Liver (tissue), 9 donors: ENCODE results near the gene HAGH. TPM values are rescaled to one million over a fixed set of nuclear protein-coding genes. Genes with fewer than 3 reads are reported as not detected.

Experiments
- DNase-seq: peaks from one replicate; pipeline ENCODE4 v3.0.0-alpha.2; 2017; ENCODE audit warnings: low spot score
- H3K27ac ChIP-seq, 2 donors: one replicate each; pipeline ENCODE4 v1.7.0; 2013; ENCODE audit warnings: inconsistent platforms in 2 of 2, low read length in 2 of 2, control low read depth in 1 of 2, low read depth in 1 of 2, mild to moderate bottlenecking in 1 of 2
- H3K27me3 ChIP-seq, 4 donors: one replicate each; pipeline versions ENCODE4 v1.6.1 to v1.7.0; 2013; ENCODE audit warnings: low read length in 3 of 4, inconsistent platforms in 1 of 4, mild to moderate bottlenecking in 1 of 4, moderate library complexity in 1 of 4; ENCODE audit not compliant: control insufficient read depth in 4 of 4, insufficient read depth in 4 of 4
- H3K36me3 ChIP-seq, 4 donors: one replicate each; pipeline versions ENCODE4 v1.6.1 to v1.7.0; 2013; ENCODE audit warnings: low read length in 3 of 4, mild to moderate bottlenecking in 3 of 4, low read depth in 1 of 4, moderate library complexity in 1 of 4; ENCODE audit not compliant: control insufficient read depth in 4 of 4, insufficient read depth in 3 of 4
- H3K4me1 ChIP-seq, 4 donors: one replicate each; pipeline versions ENCODE4 v1.6.1 to v1.7.0; 2013; ENCODE audit warnings: low read length in 3 of 4, mild to moderate bottlenecking in 3 of 4, moderate library complexity in 1 of 4; ENCODE audit not compliant: control insufficient read depth in 4 of 4, insufficient read depth in 4 of 4
- H3K4me3 ChIP-seq, 3 donors: one replicate each; pipeline versions ENCODE4 v1.6.1 to v1.7.0; 2013; ENCODE audit warnings: low read length in 3 of 3, control low read depth in 1 of 3, low read depth in 1 of 3, mild to moderate bottlenecking in 1 of 3
- H3K9ac ChIP-seq, 2 donors: one replicate each; pipeline ENCODE4 v1.7.0; 2013; ENCODE audit warnings: low read length in 2 of 2, mild to moderate bottlenecking in 2 of 2, moderate library complexity in 2 of 2, control low read depth in 1 of 2, low read depth in 1 of 2
- H3K9me3 ChIP-seq, 4 donors: one replicate each; pipeline versions ENCODE4 v1.6.1 to v1.7.0; 2013; ENCODE audit warnings: low read length in 3 of 4; ENCODE audit not compliant: control insufficient read depth in 4 of 4
- EGR1 ChIP-seq, 2 donors: IDR thresholded peaks; 2 replicates each; pipeline ENCODE4 v1.6.1; 2016 to 2018; ENCODE audit warnings: antibody characterized with exemption in 2 of 2, low read depth in 2 of 2
- FOXA1 ChIP-seq: IDR thresholded peaks from 2 replicates; pipeline ENCODE4 v1.6.1; 2016; ENCODE audit warnings: antibody characterized with exemption
- FOXA2 ChIP-seq: IDR thresholded peaks from 2 replicates; pipeline ENCODE4 v1.6.1; 2016; ENCODE audit warnings: antibody characterized with exemption
- GABPA ChIP-seq, 2 donors: IDR thresholded peaks in 1 of 2; conservative IDR thresholded peaks in 1 of 2; 2 replicates each; pipeline ENCODE4 v1.6.1; 2016; ENCODE audit warnings: antibody characterized with exemption in 2 of 2, mild to moderate bottlenecking in 1 of 2, moderate library complexity in 1 of 2
- HNF4A ChIP-seq, 2 donors: conservative IDR thresholded peaks; 2 replicates each; pipeline ENCODE4 v1.6.1; 2016; ENCODE audit warnings: antibody characterized with exemption in 2 of 2, mild to moderate bottlenecking in 2 of 2
- HNF4G ChIP-seq: IDR thresholded peaks from 2 replicates; pipeline ENCODE4 v1.6.1; 2016; ENCODE audit warnings: antibody characterized with exemption
- JUND ChIP-seq, 2 donors: IDR thresholded peaks; 2 replicates each; pipeline ENCODE4 v1.6.1; 2016; ENCODE audit warnings: antibody characterized with exemption in 2 of 2
- NR2F2 ChIP-seq: IDR thresholded peaks from 2 replicates; pipeline ENCODE4 v1.6.1; 2016; ENCODE audit warnings: antibody characterized with exemption
- RAD21 ChIP-seq, 2 donors: IDR thresholded peaks; 2 replicates each; pipeline ENCODE4 v1.6.1; 2016; ENCODE audit warnings: antibody characterized with exemption in 2 of 2, mild to moderate bottlenecking in 2 of 2
- RXRA ChIP-seq, 2 donors: IDR thresholded peaks; 2 replicates each; pipeline ENCODE4 v1.6.1; 2017 to 2018; ENCODE audit warnings: antibody characterized with exemption in 2 of 2, mild to moderate bottlenecking in 1 of 2
- SP1 ChIP-seq: IDR thresholded peaks from 2 replicates; pipeline ENCODE4 v1.6.1; 2018; ENCODE audit warnings: antibody characterized with exemption, mild to moderate bottlenecking
- TAF1 ChIP-seq: conservative IDR thresholded peaks from 2 replicates; pipeline ENCODE4 v1.6.1; 2016; ENCODE audit warnings: antibody characterized with exemption, mild to moderate bottlenecking
- YY1 ChIP-seq: IDR thresholded peaks from 2 replicates; pipeline ENCODE4 v1.6.1; 2016; ENCODE audit warnings: antibody characterized with exemption, mild to moderate bottlenecking
- WGBS: extraction: QIAGEN DNeasy Blood & Tissue Kit; methylation state at CpG from one replicate; pipeline ENCODE4 v1.1.7; 2013; 5-methylcytosine and 5-hydroxymethylcytosine counted together
- polyA plus RNA-seq, 2 donors: library from polyadenylated mRNA; stranded (reverse) in 1 of 2; unstranded in 1 of 2; fragments of 200-250 nt in 1 of 2; fragments of >200 nt in 1 of 2; fragmentation: Nextera tagmentation in 1 of 2; extraction: Ambion mirVana in 1 of 2; gene quantifications; one replicate each; pipeline versions ENCODE4 v1.2.1 to v1.2.3, GENCODE V29; 2013 to 2015
- total RNA-seq, 2 donors: library from RNA; depleted of rRNA; stranded (reverse); fragments of >200 nt; gene quantifications; one replicate each; pipeline ENCODE4 v1.2.3, GENCODE V29; 2014
- TF ChIP-seq, protein P1 (sequence below): IDR thresholded peaks from 2 replicates; pipeline ENCODE4 v1.6.1; 2016; ENCODE audit warnings: antibody characterized with exemption, mild to moderate bottlenecking
- TF ChIP-seq, protein P2 (sequence below): IDR thresholded peaks from 2 replicates; pipeline ENCODE4 v1.6.1; 2016; ENCODE audit warnings: antibody characterized with exemption
- TF ChIP-seq, protein P3 (sequence below): IDR thresholded peaks from 2 replicates; pipeline ENCODE4 v1.6.1; 2016; ENCODE audit warnings: antibody characterized with exemption
- TF ChIP-seq, protein P4 (sequence below): IDR thresholded peaks from 2 replicates; pipeline ENCODE4 v1.6.1; 2016; ENCODE audit warnings: antibody characterized with exemption
- TF ChIP-seq, protein P5 (sequence below): fragments of 150-350 bp; IDR thresholded peaks from 2 replicates; pipeline ENCODE4 v1.5.1; 2017; ENCODE audit warnings: improper control_type of control experiment, low read depth, low read length; ENCODE audit not compliant: missing input control
- donor health status: healthy.
- donor health status: healthy.
- donor health status: healthy.
- donor health status: healthy.
- donor health status: healthy.

HAGH gene
- total and polyA plus RNA-seq, 4 donors: 169 to 252 (median 204) TPM

DNA sequence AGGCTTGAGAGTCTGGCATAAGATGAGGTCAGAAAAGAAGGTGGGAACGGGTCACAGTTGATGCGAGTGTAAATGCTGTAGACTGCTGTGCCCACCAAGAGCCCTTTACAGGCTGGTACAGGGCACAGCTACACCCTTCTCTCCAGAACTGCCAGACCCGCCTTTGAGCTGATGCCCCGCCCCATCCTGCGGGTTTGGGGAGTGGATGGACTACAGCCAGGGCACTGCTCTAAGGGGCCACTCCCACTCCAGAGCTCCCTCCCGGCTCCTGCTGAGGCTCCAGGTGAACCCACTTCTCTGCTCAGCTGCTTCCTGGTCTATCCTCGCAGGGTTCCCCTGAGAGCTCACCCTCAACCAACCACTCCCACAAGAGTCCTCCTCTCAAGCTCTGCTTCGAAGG, 33.0 kb upstream of the HAGH start:
- no peak overlapping the region for H3K27ac ChIP-seq
- DNase-seq: no peak

More for the DNA sequence above, 33.0 kb upstream of the HAGH start:
- TF ChIP-seq HNF4A (conservative IDR thresholded peaks at IDR 0.05) (no peak), RXRA (IDR thresholded peaks at IDR 0.05) (no peak), RAD21 (IDR thresholded peaks at IDR 0.05) (no peak), YY1 (no peak), FOXA1 (no peak), EGR1 (IDR thresholded peaks at IDR 0.05; ENCODE audit: low read depth in 2 of 2) (no peak), JUND (IDR thresholded peaks at IDR 0.05) (no peak), TAF1 (no peak), FOXA2 (no peak), NR2F2 (no peak), GABPA (IDR thresholded peaks at IDR 0.05 in 1 of 2, conservative IDR thresholded peaks at IDR 0.05 in 1 of 2) (no peak), SP1 (no peak), HNF4G (no peak)
- TF ChIP-seq, protein P1, sequence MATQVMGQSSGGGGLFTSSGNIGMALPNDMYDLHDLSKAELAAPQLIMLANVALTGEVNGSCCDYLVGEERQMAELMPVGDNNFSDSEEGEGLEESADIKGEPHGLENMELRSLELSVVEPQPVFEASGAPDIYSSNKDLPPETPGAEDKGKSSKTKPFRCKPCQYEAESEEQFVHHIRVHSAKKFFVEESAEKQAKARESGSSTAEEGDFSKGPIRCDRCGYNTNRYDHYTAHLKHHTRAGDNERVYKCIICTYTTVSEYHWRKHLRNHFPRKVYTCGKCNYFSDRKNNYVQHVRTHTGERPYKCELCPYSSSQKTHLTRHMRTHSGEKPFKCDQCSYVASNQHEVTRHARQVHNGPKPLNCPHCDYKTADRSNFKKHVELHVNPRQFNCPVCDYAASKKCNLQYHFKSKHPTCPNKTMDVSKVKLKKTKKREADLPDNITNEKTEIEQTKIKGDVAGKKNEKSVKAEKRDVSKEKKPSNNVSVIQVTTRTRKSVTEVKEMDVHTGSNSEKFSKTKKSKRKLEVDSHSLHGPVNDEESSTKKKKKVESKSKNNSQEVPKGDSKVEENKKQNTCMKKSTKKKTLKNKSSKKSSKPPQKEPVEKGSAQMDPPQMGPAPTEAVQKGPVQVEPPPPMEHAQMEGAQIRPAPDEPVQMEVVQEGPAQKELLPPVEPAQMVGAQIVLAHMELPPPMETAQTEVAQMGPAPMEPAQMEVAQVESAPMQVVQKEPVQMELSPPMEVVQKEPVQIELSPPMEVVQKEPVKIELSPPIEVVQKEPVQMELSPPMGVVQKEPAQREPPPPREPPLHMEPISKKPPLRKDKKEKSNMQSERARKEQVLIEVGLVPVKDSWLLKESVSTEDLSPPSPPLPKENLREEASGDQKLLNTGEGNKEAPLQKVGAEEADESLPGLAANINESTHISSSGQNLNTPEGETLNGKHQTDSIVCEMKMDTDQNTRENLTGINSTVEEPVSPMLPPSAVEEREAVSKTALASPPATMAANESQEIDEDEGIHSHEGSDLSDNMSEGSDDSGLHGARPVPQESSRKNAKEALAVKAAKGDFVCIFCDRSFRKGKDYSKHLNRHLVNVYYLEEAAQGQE: no peak
- TF ChIP-seq, protein P2, sequence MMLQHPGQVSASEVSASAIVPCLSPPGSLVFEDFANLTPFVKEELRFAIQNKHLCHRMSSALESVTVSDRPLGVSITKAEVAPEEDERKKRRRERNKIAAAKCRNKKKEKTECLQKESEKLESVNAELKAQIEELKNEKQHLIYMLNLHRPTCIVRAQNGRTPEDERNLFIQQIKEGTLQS: no peak
- TF ChIP-seq, protein P3, sequence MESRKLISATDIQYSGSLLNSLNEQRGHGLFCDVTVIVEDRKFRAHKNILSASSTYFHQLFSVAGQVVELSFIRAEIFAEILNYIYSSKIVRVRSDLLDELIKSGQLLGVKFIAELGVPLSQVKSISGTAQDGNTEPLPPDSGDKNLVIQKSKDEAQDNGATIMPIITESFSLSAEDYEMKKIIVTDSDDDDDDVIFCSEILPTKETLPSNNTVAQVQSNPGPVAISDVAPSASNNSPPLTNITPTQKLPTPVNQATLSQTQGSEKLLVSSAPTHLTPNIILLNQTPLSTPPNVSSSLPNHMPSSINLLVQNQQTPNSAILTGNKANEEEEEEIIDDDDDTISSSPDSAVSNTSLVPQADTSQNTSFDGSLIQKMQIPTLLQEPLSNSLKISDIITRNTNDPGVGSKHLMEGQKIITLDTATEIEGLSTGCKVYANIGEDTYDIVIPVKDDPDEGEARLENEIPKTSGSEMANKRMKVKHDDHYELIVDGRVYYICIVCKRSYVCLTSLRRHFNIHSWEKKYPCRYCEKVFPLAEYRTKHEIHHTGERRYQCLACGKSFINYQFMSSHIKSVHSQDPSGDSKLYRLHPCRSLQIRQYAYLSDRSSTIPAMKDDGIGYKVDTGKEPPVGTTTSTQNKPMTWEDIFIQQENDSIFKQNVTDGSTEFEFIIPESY: no peak
- TF ChIP-seq, protein P4, sequence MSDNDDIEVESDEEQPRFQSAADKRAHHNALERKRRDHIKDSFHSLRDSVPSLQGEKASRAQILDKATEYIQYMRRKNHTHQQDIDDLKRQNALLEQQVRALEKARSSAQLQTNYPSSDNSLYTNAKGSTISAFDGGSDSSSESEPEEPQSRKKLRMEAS: no peak
- TF ChIP-seq, protein P5, sequence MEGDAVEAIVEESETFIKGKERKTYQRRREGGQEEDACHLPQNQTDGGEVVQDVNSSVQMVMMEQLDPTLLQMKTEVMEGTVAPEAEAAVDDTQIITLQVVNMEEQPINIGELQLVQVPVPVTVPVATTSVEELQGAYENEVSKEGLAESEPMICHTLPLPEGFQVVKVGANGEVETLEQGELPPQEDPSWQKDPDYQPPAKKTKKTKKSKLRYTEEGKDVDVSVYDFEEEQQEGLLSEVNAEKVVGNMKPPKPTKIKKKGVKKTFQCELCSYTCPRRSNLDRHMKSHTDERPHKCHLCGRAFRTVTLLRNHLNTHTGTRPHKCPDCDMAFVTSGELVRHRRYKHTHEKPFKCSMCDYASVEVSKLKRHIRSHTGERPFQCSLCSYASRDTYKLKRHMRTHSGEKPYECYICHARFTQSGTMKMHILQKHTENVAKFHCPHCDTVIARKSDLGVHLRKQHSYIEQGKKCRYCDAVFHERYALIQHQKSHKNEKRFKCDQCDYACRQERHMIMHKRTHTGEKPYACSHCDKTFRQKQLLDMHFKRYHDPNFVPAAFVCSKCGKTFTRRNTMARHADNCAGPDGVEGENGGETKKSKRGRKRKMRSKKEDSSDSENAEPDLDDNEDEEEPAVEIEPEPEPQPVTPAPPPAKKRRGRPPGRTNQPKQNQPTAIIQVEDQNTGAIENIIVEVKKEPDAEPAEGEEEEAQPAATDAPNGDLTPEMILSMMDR: no peak
- Histone ChIP-seq H3K36me3 (no peaks in the 10 kb centered on the region), H3K4me3 (no peak overlapping the region), H3K9me3 (no peaks in the 10 kb centered on the region), H3K27me3 (no peaks in the 10 kb centered on the region), H3K9ac (no peak overlapping the region), H3K4me1 (peaks cover 0 to 3% (median 1%) of the 10 kb centered on the region in 4 donors)
- 51% methylated on average over 8 of the region's 8 CpGs for WGBS
